ENCODE data around the gene ALPI.
A peak's percentile ranks its signal among the peaks of the same experiment; 100 is the strongest.

The ALPI gene

DNA sequence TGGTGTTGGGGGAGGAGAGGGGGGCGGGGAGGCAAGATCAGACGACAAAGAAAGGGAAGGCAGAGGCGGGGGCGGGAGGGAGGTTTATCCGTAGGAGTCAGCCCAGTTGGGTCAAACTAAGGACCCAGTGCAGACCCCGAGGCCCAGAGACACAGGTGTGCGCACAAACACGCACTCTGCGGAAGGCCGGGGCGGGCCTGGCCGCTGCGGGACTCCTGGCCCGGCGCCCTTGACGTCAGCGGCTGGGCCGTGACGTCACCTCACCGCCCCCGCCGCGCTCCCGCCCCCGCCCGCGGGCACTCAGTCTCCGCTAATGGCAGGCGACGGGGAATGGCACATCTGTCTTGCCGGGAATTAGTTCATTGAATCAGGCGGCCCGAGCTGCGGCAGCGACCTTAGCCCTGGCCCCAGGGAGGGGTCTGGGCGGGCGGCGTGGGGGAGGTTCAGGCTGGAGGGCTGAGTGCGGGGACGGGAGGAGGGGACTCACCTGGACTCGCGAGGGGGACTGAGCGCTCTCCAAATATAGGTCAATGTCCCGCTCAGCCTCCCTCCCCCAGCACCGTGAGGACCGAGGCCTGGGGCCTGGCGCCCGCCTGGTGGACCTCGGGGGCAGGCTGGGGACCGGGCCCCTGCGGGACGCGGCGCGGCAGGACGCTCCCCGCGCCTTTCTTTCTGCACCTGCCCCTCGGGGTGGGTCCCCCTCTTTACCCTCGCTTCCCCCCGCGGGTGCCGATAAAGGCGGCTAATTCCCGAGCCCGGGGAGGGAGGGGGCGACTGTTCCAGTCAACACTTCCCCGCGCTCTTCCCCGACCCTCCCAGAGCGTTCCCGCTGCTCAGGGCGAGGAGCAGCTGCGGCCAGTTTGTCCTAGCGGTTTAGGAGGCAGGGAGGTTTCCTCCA is 47.2 kb downstream of the ALPI start:
- DNase-seq: peak; percentile 89

DNA sequence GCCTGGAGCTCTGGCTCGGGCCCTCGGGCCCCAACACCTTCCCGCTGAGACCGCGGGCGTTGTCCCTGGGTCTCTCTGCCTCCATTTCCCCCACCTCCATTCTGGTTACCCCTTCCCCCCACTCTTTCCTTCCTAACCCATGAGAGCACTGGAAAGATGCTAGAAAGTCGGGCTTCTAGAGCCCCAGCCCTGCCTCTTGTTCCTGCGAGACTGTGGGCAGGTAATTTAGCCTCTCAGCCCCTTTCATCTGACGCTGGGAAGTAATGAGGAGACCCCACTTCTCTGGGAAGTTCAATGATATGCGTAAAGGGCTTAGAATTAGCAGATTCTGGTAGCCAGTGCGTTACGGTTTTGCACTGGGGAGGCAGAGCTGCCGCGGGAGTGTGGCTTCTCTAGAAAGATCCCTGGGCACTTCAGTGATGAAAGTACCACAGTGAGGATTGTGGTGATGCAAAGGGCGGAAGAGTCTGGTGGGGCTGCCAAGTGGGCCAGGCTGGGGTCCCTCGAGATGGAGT is 47.9 kb downstream of the ALPI start:
- peak; percentile 81 for DNase-seq

DNA sequence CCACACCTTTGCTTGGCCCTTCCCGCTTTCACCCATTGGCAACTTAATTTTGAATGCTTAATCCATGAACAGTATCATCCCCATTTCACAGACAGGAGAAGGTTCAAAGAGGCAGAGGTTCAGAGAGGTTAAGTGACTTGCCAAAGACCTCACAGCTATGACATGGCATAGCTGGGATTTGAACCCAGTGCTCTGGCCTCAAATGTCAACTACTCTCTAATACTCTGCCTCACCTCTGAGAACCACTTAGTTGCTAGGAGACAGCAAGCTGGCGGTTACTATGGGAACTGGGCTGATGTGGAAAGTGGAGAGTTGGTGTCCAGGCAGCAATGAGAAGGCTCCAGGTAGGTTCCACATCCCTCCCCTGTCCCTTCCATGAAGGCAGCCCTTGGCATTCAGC is 48.5 kb downstream of the ALPI start:
- DNase-seq: peak; percentile 74

DNA sequence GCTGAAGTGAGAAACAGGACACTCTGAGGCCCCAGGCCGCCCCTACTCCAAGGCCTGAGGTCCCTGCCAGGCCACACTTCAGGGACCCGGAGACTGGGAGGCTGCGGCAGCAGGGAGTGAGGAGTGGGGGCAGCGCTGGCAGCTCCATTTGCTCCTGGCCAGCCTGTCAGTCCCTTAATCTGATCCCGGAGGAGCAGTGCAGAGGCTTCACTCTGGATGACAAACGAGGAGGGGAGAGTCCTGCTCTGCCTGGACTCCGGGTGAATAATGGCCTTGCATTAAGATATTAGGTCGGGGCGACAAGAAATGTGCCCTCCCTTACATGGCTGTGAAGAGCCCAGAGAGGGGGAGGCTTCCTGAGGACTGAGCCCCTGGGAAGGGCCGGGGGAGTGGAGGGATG is 49.9 kb downstream of the ALPI start:
- DNase-seq: peak; percentile 74

DNA sequence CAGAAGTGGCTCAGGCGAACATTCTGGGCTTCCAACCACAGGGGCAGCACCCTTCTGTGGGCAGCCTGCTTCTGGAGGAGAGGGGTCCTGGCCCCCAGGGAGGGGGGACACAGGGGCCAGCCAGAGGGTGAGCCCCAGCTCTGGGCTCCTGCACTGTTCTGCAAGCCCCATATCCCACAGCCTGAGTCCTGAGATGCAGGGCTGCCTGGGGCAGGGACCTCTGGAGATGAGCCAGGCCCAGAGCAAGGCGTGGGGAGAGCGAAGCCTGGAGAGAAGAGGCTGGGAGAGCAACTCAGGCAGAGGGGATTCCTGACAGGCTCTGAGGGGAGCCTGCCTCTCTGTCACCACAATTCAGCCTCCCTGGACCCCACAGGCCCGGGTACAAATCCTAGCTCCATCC is 50.8 kb downstream of the ALPI start:
- DNase-seq: no peak

DNA sequence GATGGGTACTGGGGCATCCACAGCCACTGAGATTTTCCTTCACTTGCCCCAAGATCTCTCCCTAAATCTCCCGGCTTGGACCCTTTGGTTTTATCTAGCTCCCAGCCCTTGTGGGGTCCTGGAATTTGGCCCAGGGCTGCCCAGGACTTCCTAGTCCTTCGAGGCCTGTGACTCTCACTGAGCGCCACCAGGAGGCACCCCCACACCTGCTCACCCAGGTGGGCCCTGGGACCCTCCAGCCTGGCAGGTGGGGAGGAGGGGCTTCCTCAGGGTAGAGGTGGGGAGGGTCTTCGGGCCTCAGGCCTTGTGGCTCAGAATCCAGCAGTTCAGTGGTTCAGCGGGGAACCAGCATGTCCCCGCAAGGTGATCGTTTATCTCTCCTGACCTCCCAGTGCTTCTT is 52.3 kb downstream of the ALPI start:
- no peak for DNase-seq

All from eye (tissue), 1 donor.